Astrocyte of the cerebellum (primary cell): ENCODE results near the gene SRSF3.

ENCODE experiments used
- DNase-seq: peaks from one replicate; pipeline ENCODE4 v3.0.0-alpha.2; 2011; ENCODE audit warnings: low read depth
- H3K4me3 ChIP-seq: 2 replicates; pipeline ENCODE4 v1.5.1; 2011; ENCODE audit warnings: mild to moderate bottlenecking, low read depth, low read length, moderate library complexity
- CTCF ChIP-seq: IDR thresholded peaks from 2 replicates; pipeline ENCODE4 v1.5.1; 2012; ENCODE audit warnings: low read length, low read depth, moderate library complexity, mild to moderate bottlenecking; ENCODE audit errors: missing control alignments
- in situ Hi-C: cut with HindIII; loops from 2 replicates; pipeline ENCODE4 v1.10.0; 2017; ENCODE audit warnings: low sequenced_read_pairs

Gene SRSF3

GRCh38 chr6:36615018-36615761, 21.0 kb downstream of the SRSF3 start:
- H3K4me3 ChIP-seq, result no peak overlapping the region
- TF ChIP-seq CTCF, result peak; percentile 79
- in situ Hi-C loops, result no loop called here
- DNase-seq, result no peak

GRCh38 chr6:36616893-36617521, 22.8 kb downstream of the SRSF3 start:
- DNase-seq, result peak; percentile 32
- no peak overlapping the region for H3K4me3 ChIP-seq
- in situ Hi-C loops, result no loop called here
- no peak for TF ChIP-seq CTCF

- in situ Hi-C loops, result no loop called here
- H3K4me3 ChIP-seq, result no peak overlapping the region
- no peak for TF ChIP-seq CTCF
- no peak for DNase-seq
Measured at GRCh38 chr6:36618366-36619355, 24.5 kb downstream of the SRSF3 start.

- DNase-seq, result no peak
- no peak for TF ChIP-seq CTCF
- in situ Hi-C loops, result loop anchor here (5.0 kb wide), 2 partner anchors 91 to 136 kb away; no protein-coding TSS in a partner anchor
- H3K4me3 ChIP-seq, result no peak overlapping the region
Measured at GRCh38 chr6:36621371-36621855, 27.3 kb downstream of the SRSF3 start.

GRCh38 chr6:36622901-36623546, 28.9 kb downstream of the SRSF3 start:
- H3K4me3 ChIP-seq, result no peak overlapping the region
- in situ Hi-C loops, result loop anchor here (5.0 kb wide), 2 partner anchors 89 to 134 kb away; no protein-coding TSS in a partner anchor
- DNase-seq, result no peak
- TF ChIP-seq CTCF, result no peak
